Activated gamma-delta T cell treated with Interleukin-2 at 50 U/mL for 16 hours (primary cell): Measurements from ENCODE around the gene TSR1.
A peak's percentile ranks its signal among the peaks of the same experiment; 100 is the strongest.
"Not testable (repeated sequence)": the region's sequence is repeated elsewhere in the genome, so short reads cannot be mapped to it uniquely, and the experiment has no call there.

Source experiments
- DNase-seq: peaks from one replicate; pipeline ENCODE4 v3.0.0-alpha.2; 2020

TSR1 gene

GRCh38 chr17:2335726-2336214, 487 bp downstream of the TSR1 start:
- no peak for DNase-seq

- no peak for DNase-seq
These were observed 5.0 kb downstream of the TSR1 start for GRCh38 chr17:2331303-2331702.

- no peak for DNase-seq
These were observed 12.5 kb downstream of the TSR1 start for GRCh38 chr17:2323629-2324314.

DNA sequence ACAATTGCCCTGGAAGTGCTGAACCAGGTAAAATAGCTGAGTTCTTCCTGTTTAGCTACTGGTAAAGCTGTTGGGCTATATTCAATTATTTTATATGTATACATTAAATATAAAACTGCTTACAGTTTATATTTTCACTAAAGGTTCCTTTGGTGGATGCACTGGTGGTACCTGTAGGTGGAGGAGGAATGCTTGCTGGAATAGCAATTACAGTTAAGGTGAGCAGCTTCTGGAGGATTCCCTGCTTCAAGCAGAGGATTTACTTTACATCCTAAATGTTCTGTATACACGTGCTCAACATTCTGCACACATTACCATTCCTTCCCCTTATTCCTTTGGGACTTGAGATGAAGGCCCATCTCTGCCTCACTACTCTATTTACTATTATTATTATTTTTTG, 14.9 kb downstream of the TSR1 start:
- no peak for DNase-seq

DNA sequence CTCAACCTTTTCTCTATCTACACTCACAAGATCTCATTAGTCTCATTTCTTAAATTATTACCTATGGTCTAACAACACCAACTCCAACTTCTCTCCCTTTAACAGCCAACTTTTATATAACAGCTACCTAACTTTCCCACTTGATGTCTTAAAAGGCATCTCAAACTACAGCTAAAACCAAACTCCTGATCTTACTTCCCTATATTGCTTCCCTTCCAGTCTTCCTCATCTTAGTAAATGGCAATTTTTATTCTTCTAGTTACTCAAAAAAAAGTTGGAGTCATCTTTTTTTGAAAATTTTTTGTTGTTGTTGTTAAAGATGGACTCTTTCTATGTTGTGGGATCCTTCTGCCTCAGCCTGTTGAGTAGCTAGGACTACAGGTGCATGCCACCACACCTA, 17.2 kb downstream of the TSR1 start:
- DNase-seq: no peak

DNA sequence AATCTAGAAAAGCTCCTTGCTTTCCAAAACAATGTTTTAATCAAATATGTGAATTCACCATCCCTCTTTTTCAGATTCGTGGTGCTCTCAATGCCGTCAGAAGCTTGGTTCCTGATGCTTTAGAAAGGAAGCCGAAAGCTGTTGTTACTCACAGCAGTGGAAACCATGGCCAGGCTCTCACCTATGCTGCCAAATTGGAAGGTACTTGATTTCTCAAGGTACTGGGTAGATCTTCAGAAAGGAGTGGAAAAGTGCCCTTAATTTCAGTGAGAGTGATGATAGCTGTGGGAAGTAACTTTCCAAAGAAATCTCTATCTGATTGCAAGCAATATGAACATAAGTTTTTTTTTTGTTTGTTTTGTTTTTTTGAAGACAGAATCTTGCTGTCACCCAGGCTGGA, 18.5 kb downstream of the TSR1 start:
- DNase-seq: no peak

GRCh38 chr17:2316916-2317205, 19.4 kb downstream of the TSR1 start:
- DNase-seq: not testable (repeated sequence)

DNA sequence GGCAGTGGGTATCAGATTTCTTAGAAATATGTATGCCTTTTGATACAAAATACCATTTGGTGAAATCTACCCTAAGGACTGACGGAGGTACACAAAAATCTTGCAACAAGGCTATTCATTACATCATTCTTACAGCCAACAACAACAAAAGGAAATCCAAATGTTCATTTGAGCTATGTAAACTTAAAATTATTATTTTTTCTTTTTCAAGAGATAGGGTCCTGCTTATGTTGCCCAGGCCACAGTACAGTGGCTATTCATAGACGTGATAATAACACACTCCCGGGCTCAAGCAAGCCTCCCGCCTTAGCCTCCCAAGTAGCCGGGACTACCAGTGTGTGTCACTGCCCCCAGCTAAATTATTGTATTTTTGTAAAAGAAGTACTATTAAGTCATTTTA, 23.5 kb downstream of the TSR1 start:
- no peak for DNase-seq

- no peak for DNase-seq
These were observed 26.7 kb downstream of the TSR1 start for GRCh38 chr17:2309338-2310154.

DNA sequence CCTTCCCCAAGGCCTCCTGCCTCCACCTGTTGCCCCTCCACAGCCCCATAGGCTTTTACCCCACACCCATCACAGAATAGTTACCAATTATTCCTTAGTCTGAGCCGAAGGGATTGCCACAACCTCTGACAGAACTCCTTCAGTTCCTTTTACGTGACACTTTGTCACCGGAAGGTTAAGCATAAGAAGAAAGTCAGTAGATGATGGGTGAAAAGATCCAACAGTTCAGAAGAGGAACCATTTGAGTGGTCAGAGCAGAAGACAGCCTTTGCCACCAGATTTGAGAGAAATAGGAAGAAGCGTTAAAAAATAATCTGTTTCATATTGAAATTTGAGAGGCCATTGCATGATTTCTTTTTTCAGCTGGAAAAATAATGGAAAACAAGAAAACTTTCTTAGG, 31.3 kb downstream of the TSR1 start:
- no peak for DNase-seq

- DNase-seq: peak; percentile 95
These were observed 32.8 kb downstream of the TSR1 start, which contains the start of the genes SMG6 and SRR for GRCh38 chr17:2303204-2304188. Gene SMG6, minus strand, starts transcription at chr17:2303785. Its CDS starts 65 bp downstream, at chr17:2303720. Gene SRR, plus strand, starts transcription at chr17:2303950. Its CDS starts 11,611 bp downstream, at chr17:2315561.

GRCh38 chr17:2302778-2303203, 33.5 kb downstream of the TSR1 start:
- DNase-seq: no peak

DNA sequence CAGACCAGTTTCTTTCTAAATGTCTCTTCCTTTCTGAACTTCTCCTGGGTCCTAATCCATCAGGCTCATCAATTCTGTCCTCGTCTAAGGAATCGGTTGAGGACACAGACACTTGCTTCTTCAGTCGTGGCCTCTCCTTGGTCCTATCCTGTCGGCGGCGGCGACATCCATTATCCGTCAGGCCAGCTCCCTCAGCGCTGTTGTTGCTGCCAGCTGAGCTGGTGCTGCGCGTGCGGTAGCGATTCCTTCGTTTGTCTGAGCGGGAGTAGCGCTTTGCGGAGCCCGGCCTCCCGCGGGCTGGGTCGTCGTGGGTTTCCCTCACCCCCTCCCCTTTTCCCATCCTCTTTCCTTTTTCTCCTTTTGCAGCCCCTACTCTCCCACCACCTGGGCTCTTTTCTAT, 36.5 kb downstream of the TSR1 start:
- DNase-seq: no peak

- DNase-seq: no peak
These were observed 37.1 kb downstream of the TSR1 start for GRCh38 chr17:2299136-2299535.

DNA sequence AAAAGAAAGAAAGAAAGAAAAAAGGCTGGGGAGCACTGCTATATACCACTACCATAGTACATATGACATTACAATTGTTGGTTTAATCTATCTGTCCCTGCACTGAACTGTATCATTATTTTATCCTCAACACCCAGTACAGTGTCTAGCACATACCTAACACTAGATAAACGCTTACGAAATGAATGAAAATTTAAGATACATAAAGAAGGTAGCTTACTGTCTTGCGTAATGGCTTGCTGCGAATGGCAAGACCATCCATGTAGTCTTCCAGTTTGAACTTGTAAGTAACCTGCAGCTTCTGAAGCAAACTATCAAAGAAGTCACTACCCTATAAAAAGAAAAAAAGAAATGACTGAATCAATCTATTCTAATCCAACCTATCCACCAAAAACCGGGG, 39.2 kb downstream of the TSR1 start:
- DNase-seq: no peak

- no peak for DNase-seq
These were observed 40.7 kb downstream of the TSR1 start for GRCh38 chr17:2295575-2295974.

DNA sequence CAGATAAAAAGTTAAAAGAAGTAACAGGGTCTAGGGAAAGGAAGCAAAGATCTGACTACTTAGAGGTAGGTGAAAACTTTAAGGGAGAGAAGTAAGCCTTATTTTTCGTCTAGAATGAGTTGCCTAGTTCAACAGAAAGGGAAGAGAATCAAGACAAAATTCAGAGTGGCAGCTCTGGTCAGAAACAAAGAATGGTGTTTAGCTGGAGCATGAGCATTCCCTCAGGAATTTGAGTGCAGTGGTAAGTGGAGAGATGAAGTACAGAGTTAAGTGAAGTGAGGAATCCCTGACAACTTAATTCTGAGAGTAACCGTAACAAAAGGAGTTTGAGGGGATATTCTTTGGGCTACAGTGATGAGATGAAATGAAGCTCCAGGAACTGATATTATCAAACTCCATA, 44.2 kb downstream of the TSR1 start:
- DNase-seq: no peak

DNA sequence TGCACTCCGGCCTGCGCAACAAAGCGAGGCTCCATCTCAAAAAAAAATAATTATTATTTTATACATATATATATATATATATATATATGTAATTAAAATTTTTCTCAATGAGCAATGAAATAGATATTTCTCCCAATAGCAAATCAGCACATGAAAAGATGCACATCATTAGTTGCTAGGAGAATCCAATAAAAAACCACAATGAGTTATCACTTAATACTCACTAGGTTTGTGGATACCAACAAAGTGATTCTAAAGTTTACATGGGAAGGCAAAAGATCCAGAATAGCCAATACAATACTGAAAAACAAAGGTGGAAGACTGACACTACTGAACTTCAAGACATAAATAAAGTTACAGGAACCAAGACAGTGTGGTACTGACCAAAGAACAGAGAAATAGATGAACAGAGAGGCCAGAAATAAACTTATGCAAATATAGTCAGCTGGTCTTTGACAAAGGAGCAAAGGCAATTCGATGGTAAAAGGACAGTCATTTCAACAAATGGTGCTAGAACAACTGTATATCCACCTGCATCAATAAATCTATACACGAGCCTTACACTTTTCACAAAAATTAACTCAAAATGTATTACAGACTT, 46.3 kb downstream of the TSR1 start:
- no peak for DNase-seq

- DNase-seq: no peak
These were observed 53.0 kb downstream of the TSR1 start for GRCh38 chr17:2283302-2283701.

DNA sequence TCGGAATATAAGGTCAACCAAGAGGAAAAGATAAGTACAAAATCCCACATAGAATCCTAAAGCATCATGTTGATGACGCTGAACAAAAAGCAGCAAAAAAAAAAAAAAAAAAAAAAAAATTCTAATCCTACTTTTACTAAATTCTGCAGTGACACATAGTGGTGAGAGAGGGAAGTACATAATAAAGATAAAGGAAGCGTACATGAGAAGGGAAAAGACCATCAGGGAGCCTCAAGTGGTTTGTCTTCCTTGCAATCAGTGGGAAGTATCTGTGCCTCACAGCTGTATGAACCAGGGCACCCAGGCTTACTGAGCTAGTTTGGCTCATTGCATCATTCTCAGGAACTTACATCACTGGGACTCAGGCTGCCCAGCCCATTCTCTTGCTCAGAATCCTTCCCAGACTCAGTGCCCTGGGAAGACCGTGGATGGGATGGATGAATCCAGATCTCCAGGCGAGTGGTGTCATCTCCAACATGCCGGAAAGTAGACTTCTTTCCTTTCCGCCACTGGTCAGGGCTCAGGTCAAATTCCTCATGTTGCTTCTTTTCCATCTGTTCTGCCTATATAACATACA, 53.9 kb downstream of the TSR1 start:
- no peak for DNase-seq

DNA sequence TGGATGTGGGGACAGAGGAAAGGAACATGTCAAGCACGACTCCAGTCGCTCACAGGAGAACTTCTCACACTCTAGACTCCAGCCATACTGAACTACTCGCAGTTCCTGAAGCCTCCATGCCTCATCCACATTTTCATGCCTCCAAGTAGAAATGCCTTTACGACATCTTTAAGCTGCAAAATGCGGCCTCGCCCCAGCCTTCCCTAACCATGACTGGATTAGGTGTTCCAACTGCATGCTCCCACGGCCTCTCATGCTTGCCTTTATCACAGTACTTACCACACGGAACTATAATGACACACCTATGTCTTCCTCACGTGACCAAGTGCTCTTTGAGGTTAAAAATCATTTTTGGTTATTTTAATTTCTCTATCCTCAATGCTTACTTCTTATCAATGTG, 56.5 kb downstream of the TSR1 start:
- DNase-seq: no peak

GRCh38 chr17:2277429-2278170, 58.7 kb downstream of the TSR1 start:
- DNase-seq: no peak
